Heart left ventricle (tissue), 13 donors: Measurements from ENCODE around the gene ADH6.

Source experiments
- POLR2A ChIP-seq, 2 donors: fragments of 450-650 bp; IDR thresholded peaks; one replicate each; pipeline ENCODE4 v1.6.1; 2017; ENCODE audit warnings: antibody characterized with exemption in 2 of 2, mild to moderate bottlenecking in 2 of 2, moderate library complexity in 2 of 2
- TF ChIP-seq, protein P1 (sequence below), 12 donors: fragments of 200-600 bp; sonication (generic) in 4 of 12; IDR thresholded peaks; one replicate each; pipeline versions ENCODE4 v1.5.0 to v1.8.0; 2018 to 2022; ENCODE audit warnings: antibody characterized with exemption in 12 of 12, mild to moderate bottlenecking in 5 of 12
- donor health status: ischemic (EF 13 %, LVEDD 7.1; RV severe dilation, severe dysfunction).
- donor health status: DM: no; HTN: yes; CAD: no.
- donor health status: DM: no; HTN: no; CAD: no.
- donor health status: ischemic (EF 25% LVEDD 6.9; RV normal size, moderate dysfunction).
- donor health status: ischemic (EF 25% LVEDD 5.7; RV mildly dilated, moderate dysfunction).
- donor health status: ischemic (EF 35%, LVEDD 5.7; RV mildly dilated, moderate dysfunction).
- donor health status: nonischemic (EF 11% LVEDD 7.7; RV severe dilation, severe dysfunction).
- donor health status: DM: yes; HTN: yes; CAD: no.
- donor health status: PGD.
- donor health status: ischemic (EF 29% LVEDD 5.4; RV normal size, mild dysfunction).
- donor health status: nonischemic (EF 23%, LVEDD 6.1; RV moderate dilation, normal function).

DNA sequence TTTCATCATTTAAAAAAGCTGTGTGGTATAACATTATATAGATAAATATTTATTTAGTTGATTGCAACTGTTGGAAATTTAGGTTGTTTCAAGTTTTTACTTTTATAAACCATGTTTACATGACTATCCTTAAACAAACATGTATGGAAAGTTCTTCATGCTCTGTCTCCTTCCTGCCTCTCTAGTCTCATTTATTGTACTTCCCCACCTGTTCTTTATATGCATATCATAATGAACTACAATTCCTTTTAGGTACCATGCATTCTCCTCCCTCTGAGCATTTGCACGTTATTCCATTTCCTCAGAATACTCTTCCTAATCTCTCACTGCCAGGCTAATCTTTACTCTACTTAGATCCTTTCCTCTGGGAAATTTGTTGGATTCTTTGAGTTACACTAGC lies 16.9 kb upstream of the ADH6 start:
- TF ChIP-seq, protein P1, sequence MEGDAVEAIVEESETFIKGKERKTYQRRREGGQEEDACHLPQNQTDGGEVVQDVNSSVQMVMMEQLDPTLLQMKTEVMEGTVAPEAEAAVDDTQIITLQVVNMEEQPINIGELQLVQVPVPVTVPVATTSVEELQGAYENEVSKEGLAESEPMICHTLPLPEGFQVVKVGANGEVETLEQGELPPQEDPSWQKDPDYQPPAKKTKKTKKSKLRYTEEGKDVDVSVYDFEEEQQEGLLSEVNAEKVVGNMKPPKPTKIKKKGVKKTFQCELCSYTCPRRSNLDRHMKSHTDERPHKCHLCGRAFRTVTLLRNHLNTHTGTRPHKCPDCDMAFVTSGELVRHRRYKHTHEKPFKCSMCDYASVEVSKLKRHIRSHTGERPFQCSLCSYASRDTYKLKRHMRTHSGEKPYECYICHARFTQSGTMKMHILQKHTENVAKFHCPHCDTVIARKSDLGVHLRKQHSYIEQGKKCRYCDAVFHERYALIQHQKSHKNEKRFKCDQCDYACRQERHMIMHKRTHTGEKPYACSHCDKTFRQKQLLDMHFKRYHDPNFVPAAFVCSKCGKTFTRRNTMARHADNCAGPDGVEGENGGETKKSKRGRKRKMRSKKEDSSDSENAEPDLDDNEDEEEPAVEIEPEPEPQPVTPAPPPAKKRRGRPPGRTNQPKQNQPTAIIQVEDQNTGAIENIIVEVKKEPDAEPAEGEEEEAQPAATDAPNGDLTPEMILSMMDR (IDR thresholded peaks at IDR 0.05), result no peak
- TF ChIP-seq POLR2A (IDR thresholded peaks at IDR 0.05), result no peak
